GM12864 (cell line): ENCODE results near the gene UBE4B.
A peak's percentile ranks its signal among the peaks of the same experiment; 100 is the strongest.
"Not testable (repeated sequence)": the region's sequence is repeated elsewhere in the genome, so short reads cannot be mapped to it uniquely, and the experiment has no call there.

Experiments
- DNase-seq: peaks from one replicate; pipeline ENCODE4 v3.0.0-alpha.2; 2011; ENCODE audit warnings: low read depth
- H3K4me3 ChIP-seq: 2 replicates; pipeline ENCODE4 v1.5.1; 2011; ENCODE audit warnings: mild to moderate bottlenecking, low read depth, low read length, control low read depth
- CTCF ChIP-seq: IDR thresholded peaks from 2 replicates; pipeline ENCODE4 v1.5.1; 2011; ENCODE audit warnings: low read depth, mild to moderate bottlenecking, moderate library complexity, low read length, control low read depth, inconsistent platforms; ENCODE audit errors: missing control alignments

Gene UBE4B

GRCh38 chr1:9996624-9997582 lies 35.9 kb upstream of the UBE4B start, which contains the start of gene RBP7:
Gene RBP7 (plus strand): TSS chr1:9997228. CDS start chr1:9997259, 31 bp downstream.
- H3K4me3 ChIP-seq: peak within 1 kb of the TSS; percentile 33

DNA sequence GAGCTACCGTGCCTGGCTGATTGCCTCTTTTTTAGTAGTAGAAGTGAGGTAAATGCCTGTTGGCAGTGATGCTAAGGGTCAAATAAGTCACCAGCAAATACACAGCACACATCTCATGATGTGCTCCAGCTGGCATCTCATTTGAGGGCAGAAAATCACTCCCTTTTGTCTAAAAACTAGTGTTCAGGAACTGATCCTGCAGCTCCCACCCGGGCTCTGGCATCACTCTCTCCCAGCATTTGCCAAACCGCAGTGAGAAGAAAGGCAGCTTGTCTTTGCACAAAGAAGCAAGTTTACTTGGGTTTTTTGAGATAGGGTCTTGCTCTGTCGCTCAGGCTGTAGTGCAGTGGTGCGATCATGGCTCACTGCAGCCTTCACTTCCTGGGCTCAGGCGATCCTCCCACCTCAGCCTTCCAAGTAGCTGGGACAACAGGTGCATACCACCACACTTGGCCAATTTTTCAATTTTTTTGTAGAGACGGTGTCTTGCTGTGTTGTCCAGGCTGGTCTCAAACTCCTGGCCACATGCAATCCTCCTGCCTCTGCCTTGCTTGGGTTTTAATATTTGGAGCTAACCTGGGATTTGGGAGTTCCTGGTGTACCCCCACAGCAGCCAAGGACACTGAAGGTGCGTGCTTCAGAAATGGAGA lies 31.6 kb upstream of the UBE4B start:
- H3K4me3 ChIP-seq: no peak overlapping the region
- DNase-seq: no peak
- TF ChIP-seq CTCF: no peak

More at GRCh38 chr1:9996624-9997582, 35.9 kb upstream of the UBE4B start, which contains the start of gene RBP7:
- DNase-seq: no peak
- no peak for TF ChIP-seq CTCF

DNA sequence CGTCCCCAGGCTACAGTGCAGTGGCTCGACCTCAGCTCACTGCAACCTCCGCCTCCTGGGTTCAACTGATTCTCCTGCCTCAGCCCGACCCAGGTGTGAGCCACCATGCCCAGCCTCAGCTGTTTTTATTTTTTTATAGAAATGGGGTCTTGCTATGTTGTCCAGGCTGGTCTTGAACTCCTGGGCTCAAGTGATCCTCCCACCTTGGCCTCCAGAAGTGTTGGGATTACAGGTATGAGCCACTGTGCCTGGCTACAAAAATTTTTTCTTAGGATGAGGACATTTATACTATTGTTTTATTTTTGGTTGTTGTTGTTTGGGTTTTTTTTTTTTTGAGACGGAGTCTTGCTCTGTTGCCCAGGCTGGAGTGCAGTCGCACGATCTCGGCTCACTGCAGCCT lies 27.5 kb upstream of the UBE4B start:
- not testable (repeated sequence) for H3K4me3 ChIP-seq, DNase-seq

DNA sequence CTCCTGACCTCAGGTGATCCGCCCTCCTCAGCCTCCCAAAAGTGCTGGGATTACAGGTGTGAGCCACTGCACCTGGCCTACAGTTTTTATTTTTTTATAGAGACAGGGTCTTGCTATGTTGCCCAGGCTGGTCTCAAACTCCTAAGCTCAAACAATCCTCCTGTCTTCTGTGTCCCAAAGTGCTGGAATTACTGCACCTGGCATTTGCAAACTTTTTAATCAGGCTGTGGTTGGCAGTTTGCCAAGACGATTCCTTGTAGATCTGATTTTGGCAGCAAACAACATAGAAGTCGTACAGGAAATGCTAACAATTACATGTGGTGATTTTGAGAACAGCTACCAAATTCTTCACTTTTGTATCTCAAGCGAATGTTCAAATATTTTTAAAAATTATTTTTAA lies 25.6 kb upstream of the UBE4B start:
- TF ChIP-seq CTCF: no peak
- no peak overlapping the region for H3K4me3 ChIP-seq
- no peak for DNase-seq

GRCh38 chr1:10014016-10014415 lies 18.7 kb upstream of the UBE4B start:
- DNase-seq: no peak
- H3K4me3 ChIP-seq: no peak overlapping the region
- no peak for TF ChIP-seq CTCF

- no peak for TF ChIP-seq CTCF
- H3K4me3 ChIP-seq: no peak overlapping the region
- DNase-seq: no peak
Observed at GRCh38 chr1:10019561-10019960, 13.2 kb upstream of the UBE4B start.

GRCh38 chr1:10020086-10020485 lies 12.7 kb upstream of the UBE4B start:
- no peak for TF ChIP-seq CTCF
- no peak overlapping the region for H3K4me3 ChIP-seq
- DNase-seq: no peak

DNA sequence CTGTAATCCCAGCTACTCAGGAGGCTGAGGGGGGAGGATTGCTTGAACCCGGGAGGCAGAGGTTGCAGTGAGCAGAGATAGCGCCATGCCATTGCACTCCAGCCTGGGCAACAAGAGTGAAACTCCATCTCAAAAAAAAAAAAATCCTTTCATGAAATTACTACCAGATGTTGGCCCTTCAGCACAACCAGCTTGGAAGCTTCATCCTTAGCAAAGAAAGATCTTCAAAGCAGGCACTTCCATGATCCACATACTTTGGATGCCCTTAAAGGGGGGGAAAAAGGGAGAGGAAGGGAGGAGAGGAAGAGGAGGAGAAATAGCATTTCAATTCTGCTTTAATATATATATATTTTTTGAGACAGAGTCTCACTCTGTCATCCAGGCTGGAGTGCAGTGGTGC lies 12.1 kb upstream of the UBE4B start:
- not testable (repeated sequence) for DNase-seq, H3K4me3 ChIP-seq

GRCh38 chr1:10021992-10022391 lies 10.8 kb upstream of the UBE4B start:
- not testable (repeated sequence) for DNase-seq, H3K4me3 ChIP-seq
